Fibroblast of peridontal ligament (primary cell): ENCODE data around the gene TRIM43B.
"Not testable (repeated sequence)": the region's sequence is repeated elsewhere in the genome, so short reads cannot be mapped to it uniquely, and the experiment has no call there.

Experiments used
- DNase-seq: peaks from one replicate; pipeline ENCODE4 v3.0.0-alpha.2; 2010; ENCODE audit errors: extremely low read depth

The TRIM43B gene

DNA sequence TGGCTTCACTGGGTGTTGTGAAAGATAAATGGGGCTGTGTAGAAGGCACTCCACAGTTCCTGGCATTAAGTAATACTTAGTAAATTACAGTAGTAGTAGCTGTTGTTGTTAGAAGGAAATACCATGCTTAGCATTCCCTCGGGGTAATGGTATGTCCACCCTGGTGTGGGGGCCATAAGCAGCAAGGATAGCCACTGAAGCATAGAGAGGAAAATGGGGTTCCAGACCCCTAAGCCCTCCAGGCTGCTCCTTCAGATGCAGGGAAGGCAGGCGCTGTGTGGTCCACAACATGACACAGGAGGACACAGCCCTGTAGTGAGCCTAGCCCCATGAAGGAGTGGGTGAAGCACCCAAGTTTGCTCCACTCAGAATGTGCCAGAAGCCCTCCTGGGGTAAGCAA lies 50.6 kb downstream of the TRIM43B start:
- not testable (repeated sequence) for DNase-seq

- DNase-seq, result not testable (repeated sequence)
These were observed 51.2 kb downstream of the TRIM43B start for GRCh38 chr2:95433373-95433772.

DNA sequence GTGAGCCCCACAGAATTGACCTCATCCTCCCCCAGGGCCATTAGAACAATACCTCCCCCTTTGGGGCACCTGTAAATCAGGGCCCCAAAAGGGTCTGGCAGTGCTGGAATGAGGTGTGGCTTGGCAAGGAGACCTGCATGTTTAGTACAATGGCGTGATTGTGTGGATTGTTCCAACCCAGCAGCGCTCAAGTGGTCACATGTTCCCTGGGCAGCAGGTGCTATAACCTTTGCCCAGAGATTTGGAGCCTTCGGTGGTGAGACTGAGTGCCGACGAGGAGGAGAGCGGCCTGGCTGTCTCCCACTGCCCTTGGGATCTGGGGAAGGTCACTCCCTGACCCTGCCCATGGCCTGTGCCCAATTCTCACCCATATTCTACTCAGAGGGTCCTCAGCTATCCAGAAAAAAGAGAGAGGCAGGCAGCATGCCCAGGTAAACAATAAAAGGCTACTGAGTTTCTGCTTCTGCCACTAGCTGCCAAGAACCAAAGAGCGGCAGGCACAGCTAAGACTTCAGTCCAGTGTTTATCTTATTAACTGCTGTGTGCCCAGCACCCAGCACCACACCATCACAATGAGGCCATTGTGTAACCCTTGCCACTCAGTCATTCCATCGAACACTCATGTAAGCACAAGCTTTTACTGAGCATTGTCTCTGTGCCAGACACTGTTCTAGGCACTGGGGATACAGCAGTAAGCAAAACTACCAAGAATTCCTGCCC lies 54.6 kb downstream of the TRIM43B start:
- DNase-seq, result not testable (repeated sequence)

- not testable (repeated sequence) for DNase-seq
These were observed 57.2 kb downstream of the TRIM43B start for GRCh38 chr2:95427196-95427867.
